HepG2 (cell line): ENCODE results near the gene ING5. TPM values are rescaled to one million over a fixed set of nuclear protein-coding genes. Genes with fewer than 3 reads are reported as not detected.

ENCODE experiments used
- ASH2L ChIP-seq: fragments of 300-600, 200-600 bp; sonication (generic); IDR thresholded peaks from 2 replicates; pipeline ENCODE4 v1.7.0; 2017; ENCODE audit warnings: low read depth, mild to moderate bottlenecking, moderate library complexity, mixed read lengths, low read length; ENCODE audit not compliant: insufficient read length
- CREB1 ChIP-seq, 2 experiments: fragments of 450-650 bp in 1 of 2; IDR thresholded peaks; 2 replicates each; pipeline ENCODE4 v1.6.1; 2016 to 2017; ENCODE audit warnings: control low read depth in 1 of 2, mild to moderate bottlenecking in 1 of 2, missing compliant biosample characterization in 1 of 2, missing genetic modification characterization in 1 of 2
- FIP1L1 ChIP-seq: fragments of 200-400 bp; formaldehyde crosslinking; IDR thresholded peaks from 2 replicates; pipeline ENCODE4 v1.6.1; 2018; ENCODE audit warnings: low read depth, mild to moderate bottlenecking, low read length, moderate library complexity, borderline replicate concordance; ENCODE audit not compliant: insufficient read depth
- HBP1 ChIP-seq: IDR thresholded peaks from 2 replicates; pipeline ENCODE4 v1.6.1; 2016; ENCODE audit warnings: low read depth, control low read depth
- JUND ChIP-seq: sonication (generic); formaldehyde crosslinking; IDR thresholded peaks from 2 replicates; pipeline ENCODE4 v1.8.0; 2022; ENCODE audit warnings: mild to moderate bottlenecking, missing genetic modification reagents
- RAD51 ChIP-seq: fragments of 450-650 bp; IDR thresholded peaks from 2 replicates; pipeline ENCODE4 v1.6.1; 2016; ENCODE audit warnings: borderline replicate concordance
- XRCC5 ChIP-seq: fragments of 200-400 bp; formaldehyde crosslinking; optimal IDR thresholded peaks from 2 replicates; pipeline ENCODE3; 2017; ENCODE audit warnings: mild to moderate bottlenecking, low read length
- ZNF225 ChIP-seq: sonication (generic); formaldehyde crosslinking; IDR thresholded peaks from 2 replicates; pipeline ENCODE4 v1.4.0; 2020; ENCODE audit warnings: mild to moderate bottlenecking, missing genetic modification reagents
- ZNF441 ChIP-seq: sonication (generic); formaldehyde crosslinking; IDR thresholded peaks from 2 replicates; pipeline ENCODE4 v1.7.0; 2021; ENCODE audit warnings: missing genetic modification reagents, borderline replicate concordance
- ZNF451 ChIP-seq: sonication (generic); formaldehyde crosslinking; IDR thresholded peaks from 2 replicates; pipeline ENCODE4 v1.5.0; 2020; ENCODE audit warnings: mild to moderate bottlenecking, missing genetic modification reagents
- ZNF562 ChIP-seq: sonication (generic); formaldehyde crosslinking; IDR thresholded peaks from 2 replicates; pipeline ENCODE4 v1.8.0; 2022; ENCODE audit warnings: missing genetic modification reagents, borderline replicate concordance
- ZNF598 ChIP-seq: sonication (generic); formaldehyde crosslinking; IDR thresholded peaks from 2 replicates; pipeline ENCODE4 v1.5.1; 2020; ENCODE audit warnings: mild to moderate bottlenecking, missing genetic modification reagents, borderline replicate concordance
- ZNF644 ChIP-seq: IDR thresholded peaks from 2 replicates; pipeline ENCODE4 v1.6.1; 2016; ENCODE audit warnings: low read depth
- ZNF674 ChIP-seq: sonication (generic); formaldehyde crosslinking; IDR thresholded peaks from 2 replicates; pipeline ENCODE4 v1.5.0; 2020; ENCODE audit warnings: low read depth, mild to moderate bottlenecking, missing genetic modification reagents
- ZNF687 ChIP-seq: sonication (generic); formaldehyde crosslinking; IDR thresholded peaks from 2 replicates; pipeline ENCODE4 v1.5.1; 2020; ENCODE audit warnings: mild to moderate bottlenecking, missing genetic modification reagents, moderate library complexity
- ZNF775 ChIP-seq: sonication (generic); formaldehyde crosslinking; IDR thresholded peaks from 2 replicates; pipeline ENCODE4 v1.4.0; 2020; ENCODE audit warnings: missing genetic modification reagents, mild to moderate bottlenecking, moderate library complexity, borderline replicate concordance
- ZSCAN12 ChIP-seq: sonication (generic); formaldehyde crosslinking; IDR thresholded peaks from 2 replicates; pipeline ENCODE4 v1.9.0; 2021; ENCODE audit warnings: mild to moderate bottlenecking, missing genetic modification reagents
- polyA plus RNA-seq, 8 experiments: library from polyadenylated mRNA; depleted of rRNA in 3 of 8; stranded (reverse) in 7 of 8; unstranded in 1 of 8; fragments of >200 nt; fragmentation: Illumina TruSeq in 4 of 8; extraction: Trizol in 4 of 8; gene quantifications; 2 replicates each; pipeline versions ENCODE4 v1.2.1 to v1.2.3, GENCODE V29; 2011 to 2016; ENCODE audit warnings: low read depth in 4 of 8, missing spikeins in 1 of 8, mixed read lengths in 1 of 8; ENCODE audit not compliant: insufficient read depth in 1 of 8
- total RNA-seq, 5 experiments: library from RNA; depleted of rRNA; stranded (reverse); fragments of >200 nt; fragmentation: Illumina TruSeq; extraction: Trizol; gene quantifications; 2 replicates each; pipeline ENCODE4 v1.2.3, GENCODE V29; 2016; ENCODE audit warnings: low read depth in 1 of 5
- TF ChIP-seq, protein P1 (sequence below): sonication (generic); formaldehyde crosslinking; IDR thresholded peaks from 2 replicates; pipeline ENCODE4 v1.5.1; 2020; ENCODE audit warnings: missing genetic modification reagents, mild to moderate bottlenecking, borderline replicate concordance
- TF ChIP-seq, protein P2 (sequence below): sonication (generic); formaldehyde crosslinking; IDR thresholded peaks from 2 replicates; pipeline ENCODE4 v1.4.0; 2020; ENCODE audit warnings: low read depth, mild to moderate bottlenecking, missing genetic modification reagents
- TF ChIP-seq, protein P3 (sequence below): sonication (generic); formaldehyde crosslinking; IDR thresholded peaks from 2 replicates; pipeline ENCODE4 v1.4.0; 2020; ENCODE audit warnings: mild to moderate bottlenecking, missing genetic modification reagents

The ING5 gene
- total and polyA plus RNA-seq, 2 of the 13 experiments (the other 11 are each of a cell fraction or from before 2014, with no cell fraction given): 61.9 to 71.9 TPM

GRCh38 chr2:241653210-241653750 is 48.6 kb upstream of the ING5 start (continued):
- peak; percentile 29; the same call in 1 of the 2 replicates for TF ChIP-seq ZNF598
- TF ChIP-seq XRCC5: peak; percentile 82
- peak; percentile 63 for TF ChIP-seq ASH2L
- peak; percentile 37; the same call in 1 of the 2 replicates for TF ChIP-seq ZNF225
- TF ChIP-seq ZNF687 (CRISPR knock-in tag): peak; percentile 99
- TF ChIP-seq, protein P1, sequence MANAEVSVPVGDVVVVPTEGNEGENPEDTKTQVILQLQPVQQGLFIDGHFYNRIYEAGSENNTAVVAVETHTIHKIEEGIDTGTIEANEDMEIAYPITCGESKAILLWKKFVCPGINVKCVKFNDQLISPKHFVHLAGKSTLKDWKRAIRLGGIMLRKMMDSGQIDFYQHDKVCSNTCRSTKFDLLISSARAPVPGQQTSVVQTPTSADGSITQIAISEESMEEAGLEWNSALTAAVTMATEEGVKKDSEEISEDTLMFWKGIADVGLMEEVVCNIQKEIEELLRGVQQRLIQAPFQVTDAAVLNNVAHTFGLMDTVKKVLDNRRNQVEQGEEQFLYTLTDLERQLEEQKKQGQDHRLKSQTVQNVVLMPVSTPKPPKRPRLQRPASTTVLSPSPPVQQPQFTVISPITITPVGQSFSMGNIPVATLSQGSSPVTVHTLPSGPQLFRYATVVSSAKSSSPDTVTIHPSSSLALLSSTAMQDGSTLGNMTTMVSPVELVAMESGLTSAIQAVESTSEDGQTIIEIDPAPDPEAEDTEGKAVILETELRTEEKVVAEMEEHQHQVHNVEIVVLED (CRISPR knock-in tag): peak; percentile 59; the same call in 1 of the 2 replicates
- no peak; the same call in 1 of the 2 replicates for TF ChIP-seq ZNF441 (CRISPR knock-in tag)
- no peak for TF ChIP-seq ZNF674 (CRISPR knock-in tag)
- no peak for TF ChIP-seq HBP1 (CRISPR knock-in tag)
- no peak for TF ChIP-seq ZSCAN12 (CRISPR knock-in tag)
- TF ChIP-seq, protein P2, sequence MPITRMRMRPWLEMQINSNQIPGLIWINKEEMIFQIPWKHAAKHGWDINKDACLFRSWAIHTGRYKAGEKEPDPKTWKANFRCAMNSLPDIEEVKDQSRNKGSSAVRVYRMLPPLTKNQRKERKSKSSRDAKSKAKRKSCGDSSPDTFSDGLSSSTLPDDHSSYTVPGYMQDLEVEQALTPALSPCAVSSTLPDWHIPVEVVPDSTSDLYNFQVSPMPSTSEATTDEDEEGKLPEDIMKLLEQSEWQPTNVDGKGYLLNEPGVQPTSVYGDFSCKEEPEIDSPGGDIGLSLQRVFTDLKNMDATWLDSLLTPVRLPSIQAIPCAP: no peak
- no peak for TF ChIP-seq ZNF562 (CRISPR knock-in tag)
- peak; percentile 35; the same call in 1 of the 2 replicates for TF ChIP-seq ZNF644 (CRISPR knock-in tag)
- TF ChIP-seq CREB1 (IDR thresholded peaks at IDR 0.05): no peak
- TF ChIP-seq CREB1 (CRISPR knock-in tag; IDR thresholded peaks at IDR 0.05): no peak
- no peak for TF ChIP-seq RAD51
- TF ChIP-seq JUND (CRISPR knock-in tag): peak; percentile 97
- TF ChIP-seq ZNF775 (CRISPR knock-in tag): no peak
- TF ChIP-seq ZNF451 (CRISPR knock-in tag): no peak; the same call in 1 of the 2 replicates
- TF ChIP-seq, protein P3, sequence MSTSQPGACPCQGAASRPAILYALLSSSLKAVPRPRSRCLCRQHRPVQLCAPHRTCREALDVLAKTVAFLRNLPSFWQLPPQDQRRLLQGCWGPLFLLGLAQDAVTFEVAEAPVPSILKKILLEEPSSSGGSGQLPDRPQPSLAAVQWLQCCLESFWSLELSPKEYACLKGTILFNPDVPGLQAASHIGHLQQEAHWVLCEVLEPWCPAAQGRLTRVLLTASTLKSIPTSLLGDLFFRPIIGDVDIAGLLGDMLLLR: no peak
- no peak for TF ChIP-seq FIP1L1
